Ovary (tissue), 9 donors: Measurements from ENCODE around the gene SIGLEC11. TPM values are rescaled to one million over a fixed set of nuclear protein-coding genes. Genes with fewer than 3 reads are reported as not detected.

Experiments
- DNase-seq, 5 donors: peaks; one replicate each; pipeline ENCODE4 v3.0.0-alpha.2; 2019 to 2020
- H3K27ac ChIP-seq, 2 donors: fragments of 200-600 bp; one replicate each; pipeline versions ENCODE4 v1.5.1 to v1.8.0; 2019 to 2022
- H3K27me3 ChIP-seq: fragments of 200-600 bp; one replicate; pipeline ENCODE4 v1.8.0; 2022
- H3K36me3 ChIP-seq: fragments of 200-600 bp; sonication (generic); one replicate; pipeline ENCODE4 v1.5.1; 2019
- H3K4me1 ChIP-seq: one replicate; pipeline ENCODE4 v1.8.1; 2013; ENCODE audit warnings: mild to moderate bottlenecking, moderate library complexity; ENCODE audit not compliant: insufficient read depth
- H3K4me3 ChIP-seq: fragments of 200-600 bp; sonication (generic); one replicate; pipeline ENCODE4 v1.5.1; 2017
- H3K9me3 ChIP-seq, 2 donors: fragments of 200-600 bp in 1 of 2; sonication (generic) in 1 of 2; one replicate each; pipeline versions ENCODE4 v1.5.1 to v1.8.1; 2013 to 2019; ENCODE audit warnings: mild to moderate bottlenecking in 1 of 2, moderate library complexity in 1 of 2
- EP300 ChIP-seq: sonication (generic); formaldehyde crosslinking; IDR thresholded peaks from one replicate; pipeline ENCODE4 v1.6.1; 2017; ENCODE audit warnings: antibody characterized with exemption
- POLR2A ChIP-seq: fragments of 450-650 bp; IDR thresholded peaks from one replicate; pipeline ENCODE4 v1.6.1; 2017; ENCODE audit warnings: antibody characterized with exemption, mild to moderate bottlenecking, moderate library complexity
- WGBS, 3 donors: extraction: QIAGEN DNeasy Blood & Tissue Kit in 1 of 3; methylation state at CpG; one replicate each; pipeline versions ENCODE4 v1.1.5 to v1.1.7; 2013 to 2017; 5-methylcytosine and 5-hydroxymethylcytosine counted together
- intact Hi-C, 4 donors: fragments of 100-400 bp; cut with DNase I; formaldehyde crosslinking; loops; one replicate each; pipeline versions ENCODE4 v1.11.0 to v1.15.1; 2022 to 2023
- polyA plus RNA-seq, 2 donors: library from polyadenylated mRNA; stranded (reverse); fragments of 200-250 nt in 1 of 2; fragments of 350-450 nt in 1 of 2; fragmentation: Illumina TruSeq in 1 of 2; extraction: RNeasy Lipid Tissue Mini Kit (QIAGEN cat#74804) in 1 of 2; gene quantifications; one replicate each; pipeline ENCODE4 v1.2.3, GENCODE V29; 2013 to 2014
- total RNA-seq, 7 donors: library from RNA; depleted of rRNA in 2 of 7; stranded (reverse); fragments of >200 nt in 2 of 7; fragmentation: NEBNext Ultra II Directional in 3 of 7; extraction: Animal tissue kit (Norgen Biotek cat#: 25700) in 3 of 7; gene quantifications; one replicate each; pipeline versions ENCODE4 v1.1.0 to v1.2.4, GENCODE V29; 2016 to 2023
- TF ChIP-seq, protein P1 (sequence below), 3 donors: fragments of 450-650 bp in 2 of 3; fragments of 200-600 bp in 1 of 3; IDR thresholded peaks; one replicate each; pipeline versions ENCODE4 v1.5.1 to v1.8.0; 2016 to 2022; ENCODE audit warnings: antibody characterized with exemption in 3 of 3, mild to moderate bottlenecking in 1 of 3
- donor health status: DM: no; HTN: no; CAD: no; lungs with moderate emphysema.
- donor health status: DM: no; HTN: no; CAD: no.
- donor health status: Bipolar disorder and iron deficiency.
- donor health status: DM: yes; HTN: yes; CAD: no.
- donor health status: DM: no; HTN: no; CAD: no.
- donor health status: DM: yes; HTN: yes; CAD: no.

The SIGLEC11 gene
- total and polyA plus RNA-seq, 9 donors = 43.3 to 117 (median 77.6) TPM

DNA sequence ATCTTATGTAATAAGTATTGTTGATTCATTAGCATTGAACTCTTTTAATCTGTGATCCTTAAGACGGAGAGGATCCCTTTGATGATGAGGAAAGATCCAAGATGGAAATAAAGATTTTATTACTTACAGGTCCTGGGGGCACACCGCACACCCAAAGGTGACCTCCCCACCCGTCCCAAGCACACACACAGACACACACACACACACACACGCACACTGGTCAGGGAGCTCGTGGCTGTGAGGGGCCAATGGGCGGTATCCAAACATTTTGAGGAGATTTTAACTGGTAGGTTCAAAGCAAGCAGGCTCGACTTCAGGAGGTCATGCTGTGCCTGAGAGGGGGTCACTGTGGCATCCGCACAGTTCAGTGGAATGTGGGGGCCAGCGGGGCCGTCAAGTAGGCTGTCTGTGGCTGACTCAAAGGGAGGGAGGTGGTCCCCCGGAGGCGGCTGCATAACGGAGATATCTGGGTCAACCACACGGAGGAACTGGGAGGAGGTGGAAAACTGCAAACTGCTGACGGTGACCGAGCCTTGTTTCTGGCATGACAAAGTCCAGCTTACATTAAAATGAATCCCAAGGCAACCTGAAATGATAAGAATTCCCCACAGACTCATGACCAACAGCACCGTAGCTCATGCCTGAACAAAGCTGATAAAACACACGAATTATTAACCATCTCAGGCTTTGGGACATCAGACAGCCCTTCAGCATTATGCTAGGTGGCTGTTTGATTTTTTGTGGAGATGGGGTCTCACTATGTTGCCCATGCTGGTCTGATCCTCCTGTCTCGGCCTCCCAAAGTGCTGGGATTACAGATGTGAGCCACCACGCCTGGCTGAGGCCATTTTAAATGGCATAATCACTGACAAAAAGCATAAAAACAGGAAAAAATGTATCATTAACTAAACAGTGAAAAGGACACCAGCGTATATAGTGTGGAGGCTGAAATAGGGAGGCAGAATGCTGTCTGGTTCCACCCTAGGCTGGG is 20.9 kb upstream of the SIGLEC11 start:
- H3K27ac ChIP-seq = no peak overlapping the region
- intact Hi-C loops = loop anchor here in 3 of 4 donors (2.0 to 5.0 kb wide), 2 partner anchors 45 kb away; no protein-coding TSS in a partner anchor
- DNase-seq = no peak
- H3K4me3 ChIP-seq = no peak overlapping the region
- no peaks in the 10 kb centered on the region for H3K9me3 ChIP-seq
- 29 to 54% (median 49%) methylated on average over 21 of the region's 21 CpGs for WGBS, 3 donors
- H3K4me1 ChIP-seq = peaks cover 24% of the 10 kb centered on the region
- TF ChIP-seq, protein P1, sequence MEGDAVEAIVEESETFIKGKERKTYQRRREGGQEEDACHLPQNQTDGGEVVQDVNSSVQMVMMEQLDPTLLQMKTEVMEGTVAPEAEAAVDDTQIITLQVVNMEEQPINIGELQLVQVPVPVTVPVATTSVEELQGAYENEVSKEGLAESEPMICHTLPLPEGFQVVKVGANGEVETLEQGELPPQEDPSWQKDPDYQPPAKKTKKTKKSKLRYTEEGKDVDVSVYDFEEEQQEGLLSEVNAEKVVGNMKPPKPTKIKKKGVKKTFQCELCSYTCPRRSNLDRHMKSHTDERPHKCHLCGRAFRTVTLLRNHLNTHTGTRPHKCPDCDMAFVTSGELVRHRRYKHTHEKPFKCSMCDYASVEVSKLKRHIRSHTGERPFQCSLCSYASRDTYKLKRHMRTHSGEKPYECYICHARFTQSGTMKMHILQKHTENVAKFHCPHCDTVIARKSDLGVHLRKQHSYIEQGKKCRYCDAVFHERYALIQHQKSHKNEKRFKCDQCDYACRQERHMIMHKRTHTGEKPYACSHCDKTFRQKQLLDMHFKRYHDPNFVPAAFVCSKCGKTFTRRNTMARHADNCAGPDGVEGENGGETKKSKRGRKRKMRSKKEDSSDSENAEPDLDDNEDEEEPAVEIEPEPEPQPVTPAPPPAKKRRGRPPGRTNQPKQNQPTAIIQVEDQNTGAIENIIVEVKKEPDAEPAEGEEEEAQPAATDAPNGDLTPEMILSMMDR (IDR thresholded peaks at IDR 0.05) = no peak
- TF ChIP-seq EP300 (no peak), POLR2A (no peak)
- H3K27me3 ChIP-seq = no peaks in the 10 kb centered on the region
- H3K36me3 ChIP-seq = no peaks in the 10 kb centered on the region

DNA sequence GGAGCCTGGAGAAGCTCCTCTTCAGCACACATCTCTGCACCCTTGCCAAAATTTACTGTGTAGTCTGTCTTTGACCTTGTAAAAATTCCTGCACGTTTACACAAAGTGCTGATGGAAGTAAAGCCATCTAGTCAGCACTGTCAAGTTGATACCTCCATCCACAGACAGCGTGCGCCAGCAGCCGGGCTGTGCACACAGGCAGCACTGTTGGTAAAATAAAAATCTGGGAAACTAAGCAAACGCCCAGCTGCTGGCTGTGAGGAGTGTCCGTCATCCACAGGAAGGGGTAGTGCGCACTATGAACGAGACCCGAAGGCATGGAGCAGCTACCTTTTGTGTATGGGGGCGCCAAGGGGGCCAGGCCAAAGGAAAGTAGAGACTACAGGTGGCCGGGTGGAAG is 17.4 kb upstream of the SIGLEC11 start:
- no peaks in the 10 kb centered on the region for H3K27me3 ChIP-seq
- H3K36me3 ChIP-seq = no peaks in the 10 kb centered on the region
- no peak overlapping the region for H3K4me3 ChIP-seq
- peak in 4 of 5 donors; percentile 47 to 67 (median 59) for DNase-seq
- 9 to 33% (median 19%) methylated on average over 11 of the region's 11 CpGs for WGBS, 3 donors
- peak overlapping the region in 1 of 2 donors; percentile 21 for H3K27ac ChIP-seq
- TF ChIP-seq, protein P1 (IDR thresholded peaks at IDR 0.05) = no peak
- TF ChIP-seq POLR2A (no peak), EP300 (no peak)
- intact Hi-C loops = loop anchor here in 1 of 4 donors (2.0 kb wide), 1 partner anchor 40 kb away; no protein-coding TSS in a partner anchor
- no peaks in the 10 kb centered on the region for H3K9me3 ChIP-seq
- H3K4me1 ChIP-seq = peaks cover 22% of the 10 kb centered on the region

GRCh38 chr19:49977881-49978280 is 16.9 kb upstream of the SIGLEC11 start:
- 18 to 56% (median 20%) methylated on average over 18 of the region's 18 CpGs for WGBS, 3 donors
- peak in 1 of 5 donors; percentile 43 for DNase-seq
- Histone ChIP-seq H3K27ac (peak overlapping the region in 1 of 2 donors; percentile 21), H3K4me1 (peaks cover 22% of the 10 kb centered on the region), H3K9me3 (no peaks in the 10 kb centered on the region), H3K27me3 (no peaks in the 10 kb centered on the region), H3K36me3 (no peaks in the 10 kb centered on the region), H3K4me3 (no peak overlapping the region)
- intact Hi-C loops = loop anchor here in 1 of 4 donors (2.0 kb wide), 1 partner anchor 39 kb away; no protein-coding TSS in a partner anchor
- TF ChIP-seq POLR2A (no peak), EP300 (no peak)
- TF ChIP-seq, protein P1 (IDR thresholded peaks at IDR 0.05) = no peak

GRCh38 chr19:49977076-49977475 is 16.1 kb upstream of the SIGLEC11 start:
- 48 to 72% (median 62%) methylated on average over 13 of the region's 13 CpGs for WGBS, 3 donors
- Histone ChIP-seq H3K36me3 (no peaks in the 10 kb centered on the region), H3K27me3 (no peaks in the 10 kb centered on the region), H3K9me3 (no peaks in the 10 kb centered on the region), H3K4me3 (no peak overlapping the region), H3K27ac (no peak overlapping the region), H3K4me1 (peaks cover 29% of the 10 kb centered on the region)
- TF ChIP-seq EP300 (no peak), POLR2A (no peak)
- TF ChIP-seq, protein P1 (IDR thresholded peaks at IDR 0.05) = no peak
- DNase-seq = no peak
- intact Hi-C loops = no loop called here
